HepG2 (cell line): ENCODE results near the gene C1QTNF12. TPM values are rescaled to one million over a fixed set of nuclear protein-coding genes. Genes with fewer than 3 reads are reported as not detected.

Experiments
- BHLHE40 ChIP-seq: IDR thresholded peaks from 2 replicates; pipeline ENCODE4 v1.6.1; 2011; ENCODE audit warnings: low read length, improper control_type of control experiment
- CBX5 ChIP-seq: sonication (generic); formaldehyde crosslinking; IDR thresholded peaks from 2 replicates; pipeline ENCODE4 v1.4.0; 2020; ENCODE audit warnings: missing genetic modification reagents, borderline replicate concordance
- FOXA1 ChIP-seq, 2 experiments: fragments of 450-650 bp in 1 of 2; sonication (generic) in 1 of 2; formaldehyde crosslinking in 1 of 2; IDR thresholded peaks; 2 replicates each; pipeline versions ENCODE4 v1.4.0 to v1.6.1; 2016 to 2020; ENCODE audit warnings: missing genetic modification reagents in 1 of 2
- GABPA ChIP-seq, 2 experiments: IDR thresholded peaks; 2 replicates each; pipeline ENCODE4 v1.6.1; 2011 to 2016; ENCODE audit warnings: low read depth in 2 of 2, low read length in 1 of 2, missing biosample characterization in 1 of 2, missing genetic modification characterization in 1 of 2
- GATA4 ChIP-seq: sonication (generic); IDR thresholded peaks from 2 replicates; pipeline ENCODE4 v1.6.1; 2016; ENCODE audit warnings: antibody characterized with exemption, low read depth, borderline replicate concordance
- GTF2F1 ChIP-seq: fragments of 150-350 bp; IDR thresholded peaks from 2 replicates; pipeline ENCODE4 v1.6.1; 2014; ENCODE audit warnings: low read length
- NFE2L1 ChIP-seq: sonication (generic); formaldehyde crosslinking; IDR thresholded peaks from 2 replicates; pipeline ENCODE4 v1.4.0; 2020; ENCODE audit warnings: missing genetic modification reagents, mild to moderate bottlenecking, borderline replicate concordance
- NONO ChIP-seq, 2 experiments: fragments of 450-650 bp in 1 of 2; sonication (generic) in 1 of 2; formaldehyde crosslinking in 1 of 2; IDR thresholded peaks in 1 of 2; conservative IDR thresholded peaks in 1 of 2; 2 replicates each; pipeline versions ENCODE4 v1.6.1 to v1.8.0; 2017 to 2022; ENCODE audit warnings: mild to moderate bottlenecking in 1 of 2, missing genetic modification reagents in 1 of 2, moderate library complexity in 1 of 2
- RAD21 ChIP-seq: fragments of 450-650 bp; formaldehyde crosslinking; IDR thresholded peaks from 2 replicates; pipeline ENCODE4 v1.5.0; 2020; ENCODE audit warnings: mild to moderate bottlenecking
- SRSF1 ChIP-seq: fragments of 200-400 bp; formaldehyde crosslinking; optimal IDR thresholded peaks from 2 replicates; pipeline ENCODE3; 2017; ENCODE audit warnings: mild to moderate bottlenecking, low read depth, low read length, moderate library complexity
- SUZ12 ChIP-seq: fragments of 150-350 bp; IDR thresholded peaks from 2 replicates; pipeline ENCODE4 v1.6.1; 2014; ENCODE audit warnings: low read depth, low read length
- TBL1XR1 ChIP-seq: fragments of 150-350 bp; IDR thresholded peaks from 2 replicates; pipeline ENCODE4 v1.6.1; 2014; ENCODE audit warnings: borderline replicate concordance, low read length; ENCODE audit not compliant: partially characterized antibody
- WIZ ChIP-seq: sonication (generic); formaldehyde crosslinking; IDR thresholded peaks from 2 replicates; pipeline ENCODE4 v1.5.1; 2020; ENCODE audit warnings: mild to moderate bottlenecking, missing genetic modification reagents
- ZHX2 ChIP-seq, 2 experiments: sonication (generic) in 1 of 2; formaldehyde crosslinking in 1 of 2; IDR thresholded peaks; 2 replicates each; pipeline versions ENCODE4 v1.6.1 to v1.9.0; 2014 to 2022; ENCODE audit warnings: antibody characterized with exemption in 1 of 2, borderline replicate concordance in 1 of 2, inconsistent platforms in 1 of 2, low read depth in 1 of 2, missing genetic modification reagents in 1 of 2
- ZIK1 ChIP-seq: sonication (generic); formaldehyde crosslinking; IDR thresholded peaks from 2 replicates; pipeline ENCODE4 v1.5.0; 2020; ENCODE audit warnings: mild to moderate bottlenecking, low read depth, missing genetic modification reagents, borderline replicate concordance
- ZNF572 ChIP-seq: sonication (generic); formaldehyde crosslinking; IDR thresholded peaks from 2 replicates; pipeline ENCODE4 v1.5.1; 2020; ENCODE audit warnings: mild to moderate bottlenecking, missing genetic modification reagents
- ZNF614 ChIP-seq: IDR thresholded peaks from 2 replicates; pipeline ENCODE4 v1.6.1; 2018; ENCODE audit warnings: missing biosample characterization, missing genetic modification reagents, inconsistent platforms, borderline replicate concordance
- ZNF800 ChIP-seq: sonication (generic); formaldehyde crosslinking; IDR thresholded peaks from 2 replicates; pipeline ENCODE4 v1.4.0; 2020; ENCODE audit warnings: missing genetic modification reagents
- ZNF839 ChIP-seq: sonication (generic); formaldehyde crosslinking; IDR thresholded peaks from 2 replicates; pipeline ENCODE4 v1.4.0; 2020; ENCODE audit warnings: missing genetic modification reagents, mild to moderate bottlenecking, borderline replicate concordance
- ZSCAN12 ChIP-seq: sonication (generic); formaldehyde crosslinking; IDR thresholded peaks from 2 replicates; pipeline ENCODE4 v1.9.0; 2021; ENCODE audit warnings: mild to moderate bottlenecking, missing genetic modification reagents
- polyA plus RNA-seq, 8 experiments: library from polyadenylated mRNA; depleted of rRNA in 3 of 8; stranded (reverse) in 7 of 8; unstranded in 1 of 8; fragments of >200 nt; fragmentation: Illumina TruSeq in 4 of 8; extraction: Trizol in 4 of 8; gene quantifications; 2 replicates each; pipeline versions ENCODE4 v1.2.1 to v1.2.3, GENCODE V29; 2011 to 2016; ENCODE audit warnings: low read depth in 4 of 8, missing spikeins in 1 of 8, mixed read lengths in 1 of 8; ENCODE audit not compliant: insufficient read depth in 1 of 8
- total RNA-seq, 5 experiments: library from RNA; depleted of rRNA; stranded (reverse); fragments of >200 nt; fragmentation: Illumina TruSeq; extraction: Trizol; gene quantifications; 2 replicates each; pipeline ENCODE4 v1.2.3, GENCODE V29; 2016; ENCODE audit warnings: low read depth in 1 of 5

C1QTNF12 gene
- total and polyA plus RNA-seq, 2 of the 13 experiments (the other 11 are each of a cell fraction or from before 2014, with no cell fraction given): 0.18 to 0.64 TPM

- TF ChIP-seq ZNF800 (CRISPR knock-in tag): no peak
- TF ChIP-seq ZHX2 (IDR thresholded peaks at IDR 0.05; ENCODE audit: low read depth): no peak
- TF ChIP-seq ZHX2 (CRISPR knock-in tag; IDR thresholded peaks at IDR 0.05; ENCODE audit: borderline replicate concordance): no peak
- TF ChIP-seq SRSF1: peak; percentile 84
- no peak for TF ChIP-seq TBL1XR1
- no peak for TF ChIP-seq NONO (IDR thresholded peaks at IDR 0.05)
- TF ChIP-seq NONO (CRISPR knock-in tag; conservative IDR thresholded peaks at IDR 0.05): 0 out of 2 replicates have a peak, but pooled peaks have one; percentile 37
- TF ChIP-seq GATA4: no peak
- no peak for TF ChIP-seq FOXA1 (IDR thresholded peaks at IDR 0.05)
- TF ChIP-seq FOXA1 (CRISPR knock-in tag; IDR thresholded peaks at IDR 0.05): no peak
- TF ChIP-seq WIZ (CRISPR knock-in tag): no peak
- TF ChIP-seq CBX5 (CRISPR knock-in tag): no peak
- no peak; the same call in 1 of the 2 replicates for TF ChIP-seq ZNF572
- no peak for TF ChIP-seq SUZ12
- no peak for TF ChIP-seq GTF2F1
- TF ChIP-seq NFE2L1 (CRISPR knock-in tag): no peak
- peak; percentile 77; the same call in 1 of the 2 replicates for TF ChIP-seq ZNF614
- TF ChIP-seq ZIK1 (CRISPR knock-in tag): no peak; the same call in 1 of the 2 replicates
- no peak for TF ChIP-seq ZSCAN12
- TF ChIP-seq RAD21: no peak
- no peak for TF ChIP-seq BHLHE40
- TF ChIP-seq ZNF839: no peak
- no peak for TF ChIP-seq GABPA (IDR thresholded peaks at IDR 0.05; ENCODE audit: low read depth, low read length)
- TF ChIP-seq GABPA (CRISPR knock-in tag; IDR thresholded peaks at IDR 0.05; ENCODE audit: low read depth): no peak
Measured at GRCh38 chr1:1281533-1282321, 35.2 kb upstream of the C1QTNF12 start (continued).
